GM21825 (cell line): ENCODE results near the gene SLC35E3.
"Not testable (repeated sequence)": the region's sequence is repeated elsewhere in the genome, so short reads cannot be mapped to it uniquely, and the experiment has no call there.

Experiments used
- ATAC-seq: cut with Tn5 transposase; IDR thresholded peaks from one replicate; pipeline ENCODE4 v1.9.1; 2021; ENCODE audit warnings: mild to moderate bottlenecking, moderate library complexity; ENCODE audit not compliant: unreplicated experiment

Gene SLC35E3

DNA sequence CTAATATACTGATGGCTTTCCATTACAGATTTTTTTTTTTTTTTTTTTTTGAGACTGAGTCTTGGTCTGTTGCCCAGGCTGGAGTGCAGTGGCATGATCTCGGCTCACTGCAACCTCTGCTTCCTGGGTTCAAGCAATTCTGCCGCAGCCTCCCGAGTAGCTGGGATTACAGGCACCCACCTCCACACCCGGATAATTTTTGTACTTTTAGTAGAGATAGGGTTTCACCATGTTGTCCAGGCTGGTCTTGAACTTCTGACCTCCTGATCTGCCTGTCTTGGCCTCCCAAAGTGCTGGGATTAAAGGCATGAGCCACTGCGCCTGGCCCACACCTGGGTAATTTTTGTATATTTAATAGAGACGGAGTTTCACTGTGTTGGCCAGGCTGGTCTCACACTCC lies 65.6 kb downstream of the SLC35E3 start:
- not testable (repeated sequence) for ATAC-seq

DNA sequence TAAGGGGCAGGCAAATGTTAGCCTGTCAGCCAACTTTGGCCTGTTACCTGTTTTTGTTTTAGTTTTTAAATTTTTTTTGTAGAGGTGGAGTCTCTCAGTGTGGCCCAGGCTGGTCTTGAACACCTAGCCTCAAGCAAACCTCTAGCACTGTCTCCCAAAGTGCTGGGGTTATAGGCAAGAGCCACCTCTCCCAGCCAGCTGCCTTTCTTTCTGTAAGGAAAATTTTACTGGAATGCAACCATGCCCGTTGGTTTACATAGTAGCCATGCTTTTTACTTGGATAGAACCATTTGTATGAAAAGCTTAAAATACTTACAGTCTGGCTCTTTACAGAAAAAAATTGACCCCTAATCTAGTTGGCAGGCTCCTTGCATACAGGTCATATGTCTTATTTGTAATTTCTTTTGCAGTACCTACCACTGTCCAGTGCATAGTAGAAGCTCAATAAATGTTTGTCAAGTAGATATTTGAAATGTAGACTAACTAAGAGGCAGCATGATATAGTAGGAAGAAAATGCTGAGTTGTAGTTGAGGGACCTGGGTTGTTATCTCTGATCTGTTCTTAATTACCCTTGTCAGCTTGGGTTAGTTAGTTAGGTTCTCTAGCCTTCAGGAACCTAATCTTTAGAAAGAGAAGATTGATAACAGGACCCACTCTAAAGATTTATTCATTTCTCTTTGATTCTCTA lies 66.7 kb downstream of the SLC35E3 start:
- no peak for ATAC-seq

DNA sequence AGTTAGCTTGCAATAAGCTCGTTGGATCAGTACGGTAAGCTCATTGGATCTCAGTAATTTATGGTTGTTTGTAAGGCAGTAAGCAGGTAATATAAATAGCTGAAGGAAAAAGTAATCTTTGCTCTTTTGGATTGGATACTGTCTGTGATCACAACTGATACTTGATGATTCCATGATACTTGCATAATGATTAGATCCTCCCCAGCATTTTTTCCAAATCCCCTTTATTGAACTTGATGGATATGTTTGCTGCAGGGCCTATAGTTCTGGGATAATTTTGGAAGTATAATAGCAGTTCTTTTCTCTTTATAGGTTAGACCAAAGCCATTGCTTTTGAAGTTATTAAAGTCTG lies 67.2 kb downstream of the SLC35E3 start:
- no peak for ATAC-seq

- no peak for ATAC-seq
Measured at GRCh38 chr12:68814490-68815231, 68.7 kb downstream of the SLC35E3 start.

DNA sequence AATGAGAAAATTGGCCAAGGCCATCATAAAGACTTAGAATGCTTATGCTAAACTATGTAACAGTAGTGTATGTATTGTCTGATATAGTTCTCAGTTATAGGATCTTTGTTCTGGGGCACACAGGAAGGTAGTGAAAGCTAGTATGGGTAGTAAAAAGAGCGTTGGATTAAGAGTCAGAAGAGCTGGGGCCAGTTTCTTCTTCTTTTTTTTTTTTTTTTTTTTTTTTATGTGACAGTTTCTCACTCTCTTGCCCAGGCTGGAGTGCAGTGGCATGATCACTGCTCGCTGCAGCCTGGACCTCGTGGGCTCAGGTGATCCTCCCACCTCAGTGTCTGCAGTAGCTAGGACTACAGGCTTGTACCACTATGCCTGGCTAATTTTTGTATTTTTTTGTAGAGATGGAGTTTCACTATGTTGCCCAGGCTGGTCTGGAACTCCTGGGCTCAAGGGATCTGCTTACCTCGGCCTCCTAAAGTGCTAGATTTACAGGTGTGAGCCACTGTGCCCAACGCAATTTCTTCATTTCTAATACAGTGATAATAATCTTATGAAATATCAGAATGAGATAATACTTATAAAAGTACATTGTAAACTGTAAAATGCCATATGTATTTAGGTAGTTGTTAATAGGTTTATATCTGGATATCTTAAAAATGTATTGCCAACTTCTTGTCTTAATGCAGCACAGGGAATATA lies 69.4 kb downstream of the SLC35E3 start:
- no peak for ATAC-seq

DNA sequence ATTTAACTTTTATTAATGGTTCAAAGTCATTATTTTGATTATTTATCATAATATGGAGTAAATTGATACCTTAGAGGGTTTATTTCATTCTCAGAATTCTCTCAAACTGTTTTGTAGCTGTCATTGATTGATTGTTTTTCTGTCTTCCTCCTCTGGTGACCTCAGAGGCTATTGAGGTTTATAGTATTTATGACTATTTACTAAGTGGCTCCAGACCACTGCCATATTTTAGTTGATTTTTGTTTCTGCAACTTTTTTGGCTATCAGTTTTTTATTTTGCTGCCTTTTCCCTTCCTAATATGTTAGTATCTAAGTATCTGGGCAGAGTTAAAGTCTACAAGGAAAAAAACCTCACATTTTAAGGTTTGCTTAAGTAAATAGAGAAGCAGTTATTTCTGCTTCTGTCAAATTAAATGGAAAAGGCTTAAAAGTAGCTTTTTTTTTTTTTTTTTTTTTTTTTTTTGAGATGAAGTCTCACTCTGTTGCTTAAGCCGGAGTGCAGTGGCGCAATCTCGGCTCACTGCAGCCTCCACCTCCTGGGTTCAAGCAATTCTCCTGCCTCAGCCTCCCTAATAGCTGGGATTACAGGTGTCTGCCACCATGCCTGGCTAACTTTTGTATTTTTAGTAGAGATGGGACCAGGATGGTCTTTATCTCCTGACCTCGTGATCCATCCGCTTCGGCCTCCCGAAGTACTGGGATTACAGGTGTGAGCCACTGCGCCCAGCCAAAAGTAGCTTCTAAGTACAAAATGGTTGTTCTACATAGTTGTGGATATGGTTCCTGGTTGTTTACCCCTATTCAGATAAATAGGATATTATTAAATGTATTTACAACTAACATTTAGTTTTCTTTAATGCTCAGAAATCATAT lies 70.2 kb downstream of the SLC35E3 start:
- ATAC-seq = no peak

DNA sequence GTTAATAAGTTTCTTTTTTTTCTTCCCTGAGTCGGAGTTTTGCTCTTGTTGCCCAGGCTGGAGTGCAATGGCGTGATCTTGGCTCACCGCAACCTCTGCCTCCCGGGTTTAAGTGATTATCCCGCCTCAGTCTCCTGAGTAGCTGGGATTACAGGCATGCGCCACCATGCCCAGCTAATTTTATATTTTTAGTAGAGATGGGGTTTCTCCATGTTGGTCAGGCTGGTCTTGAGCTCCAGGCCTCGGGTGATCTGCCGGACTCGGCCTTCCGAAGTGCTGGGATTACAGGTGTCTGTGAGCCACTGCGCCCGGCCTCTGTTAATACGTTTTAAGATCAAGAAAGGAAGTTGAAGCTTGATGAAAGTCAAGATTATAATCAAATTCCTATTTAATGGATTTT lies 73.5 kb downstream of the SLC35E3 start:
- not testable (repeated sequence) for ATAC-seq

GRCh38 chr12:68821357-68822188 lies 75.6 kb downstream of the SLC35E3 start:
- no peak for ATAC-seq

DNA sequence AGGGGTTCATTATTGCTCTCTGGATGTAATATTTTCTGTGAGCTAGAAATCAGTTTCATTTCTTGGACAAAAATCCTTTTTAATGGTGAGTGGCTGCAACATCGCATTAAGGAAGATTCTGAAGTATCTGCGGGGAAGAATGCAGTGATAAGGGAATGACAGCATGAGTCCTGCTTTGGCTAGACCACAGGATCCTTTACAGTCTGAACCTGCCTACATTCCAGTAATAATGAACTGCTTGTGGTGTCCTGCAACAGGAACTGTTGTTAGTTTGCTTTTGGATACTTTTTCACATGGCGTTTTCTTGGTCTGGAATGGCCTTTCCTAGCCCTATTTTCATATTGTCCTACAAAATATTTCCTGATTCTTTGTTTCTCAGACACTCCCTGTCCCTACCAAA lies 77.7 kb downstream of the SLC35E3 start:
- no peak for ATAC-seq

- ATAC-seq = no peak
Measured at GRCh38 chr12:68824131-68824530, 78.2 kb downstream of the SLC35E3 start.

GRCh38 chr12:68824597-68825250 lies 78.7 kb downstream of the SLC35E3 start:
- ATAC-seq = no peak

- no peak for ATAC-seq
Measured at GRCh38 chr12:68825569-68826217, 79.7 kb downstream of the SLC35E3 start.

DNA sequence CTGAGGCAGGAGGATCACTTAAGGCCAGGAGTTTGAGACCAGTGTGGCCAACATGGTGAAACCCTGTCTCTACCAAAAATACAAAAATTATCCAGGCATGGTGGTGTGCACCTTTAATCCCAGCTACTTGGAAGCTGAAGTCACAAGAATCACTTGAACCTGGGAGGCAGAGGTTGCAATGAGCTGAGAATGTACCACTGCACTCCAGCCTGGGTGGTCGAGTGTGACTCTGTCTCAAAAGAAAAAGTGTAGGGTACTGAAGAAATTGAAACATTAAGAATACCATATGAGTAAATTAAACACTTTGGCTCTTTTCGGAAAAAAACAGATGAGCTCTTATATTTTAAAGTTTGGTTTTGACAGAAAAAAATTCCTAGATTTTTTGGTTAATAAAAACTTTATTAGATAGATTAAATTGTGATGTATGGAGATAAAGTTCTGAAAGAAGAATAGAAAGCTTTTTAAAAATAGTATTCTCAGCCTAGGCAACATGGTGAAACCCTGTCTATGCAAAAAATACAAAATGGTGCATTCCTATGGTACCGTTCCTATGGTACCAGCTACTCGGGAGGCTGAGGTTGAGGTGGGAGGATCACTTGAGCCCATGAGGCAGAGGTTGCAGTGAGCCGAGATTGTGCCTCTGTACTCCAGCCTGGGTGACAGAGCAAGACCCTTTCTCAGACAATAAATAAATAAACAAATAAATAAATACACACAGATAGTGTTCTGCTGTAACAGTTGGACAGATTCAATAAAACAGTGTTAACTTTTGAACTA lies 82.1 kb downstream of the SLC35E3 start:
- ATAC-seq = no peak

- no peak for ATAC-seq
Measured at GRCh38 chr12:68828672-68829068, 82.7 kb downstream of the SLC35E3 start.
